Limb (tissue), 2 donors: Measurements from ENCODE around the gene RC3H2.
A peak's percentile ranks its signal among the peaks of the same experiment; 100 is the strongest.
"Not testable (repeated sequence)": the region's sequence is repeated elsewhere in the genome, so short reads cannot be mapped to it uniquely, and the experiment has no call there.

Experiments used
- DNase-seq, 2 donors: peaks; one replicate each; pipeline ENCODE4 v3.0.0-alpha.2; 2016; ENCODE audit errors: extremely low spot score in 2 of 2

Gene RC3H2

GRCh38 chr9:122846371-122846940 is 58.7 kb downstream of the RC3H2 start:
- no peak for DNase-seq

DNA sequence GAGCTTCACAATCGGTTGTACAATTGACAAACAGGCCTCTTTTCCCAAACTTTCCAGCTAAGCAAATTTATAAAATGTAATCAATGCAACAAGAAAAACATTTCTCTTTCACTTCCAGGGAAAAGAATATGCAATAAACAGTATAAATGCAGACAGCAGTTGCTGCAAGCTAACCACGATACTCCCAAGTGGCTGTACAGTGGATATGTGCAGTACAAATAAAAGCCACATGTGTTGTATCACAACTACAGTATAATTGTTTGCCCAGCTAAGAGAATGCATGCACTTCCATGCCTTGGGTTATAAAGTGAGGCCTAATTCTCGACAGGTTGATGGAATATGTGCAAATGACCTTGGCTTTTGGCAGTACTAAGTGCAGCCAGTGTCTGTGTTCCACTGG is 60.0 kb downstream of the RC3H2 start:
- no peak for DNase-seq

DNA sequence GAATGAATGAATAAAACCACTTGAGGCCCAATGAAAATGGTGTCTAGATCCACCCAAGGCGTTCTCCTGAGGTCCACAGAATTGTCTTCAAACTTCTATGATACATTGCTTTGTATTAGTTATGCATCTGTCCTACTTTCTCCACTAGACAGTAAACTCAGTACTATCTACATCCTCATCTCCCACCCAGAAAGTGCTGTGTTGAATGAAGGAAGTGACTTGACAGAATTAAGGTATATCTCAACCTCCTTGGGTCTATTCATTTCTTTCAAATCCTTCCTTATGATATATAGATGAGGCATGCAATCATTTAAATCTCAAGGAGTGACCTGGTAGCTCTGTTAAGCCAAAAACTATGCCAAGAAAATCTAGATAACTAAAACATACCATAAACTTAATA is 61.0 kb downstream of the RC3H2 start:
- no peak for DNase-seq

DNA sequence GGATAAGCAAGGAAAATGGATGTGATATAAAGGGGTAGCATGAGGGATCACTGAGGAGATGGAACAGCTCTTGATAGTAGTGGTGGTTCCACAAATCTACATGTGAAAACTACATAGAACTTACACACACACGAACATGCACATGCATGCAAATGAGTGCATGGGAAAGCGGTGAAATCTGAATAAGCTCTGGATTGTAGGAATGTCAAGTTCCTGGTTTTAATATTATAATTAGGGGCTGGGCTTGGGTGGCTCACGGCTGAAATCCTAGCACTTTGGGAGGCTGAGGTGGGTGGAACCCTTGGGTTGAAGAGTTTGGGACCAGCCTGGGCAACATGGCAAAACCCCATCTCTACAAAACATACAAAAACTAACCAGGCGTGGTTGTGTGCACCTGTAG is 63.7 kb downstream of the RC3H2 start:
- DNase-seq = no peak

- DNase-seq = not testable (repeated sequence)
These were observed 66.7 kb downstream of the RC3H2 start for GRCh38 chr9:122838441-122838840.

DNA sequence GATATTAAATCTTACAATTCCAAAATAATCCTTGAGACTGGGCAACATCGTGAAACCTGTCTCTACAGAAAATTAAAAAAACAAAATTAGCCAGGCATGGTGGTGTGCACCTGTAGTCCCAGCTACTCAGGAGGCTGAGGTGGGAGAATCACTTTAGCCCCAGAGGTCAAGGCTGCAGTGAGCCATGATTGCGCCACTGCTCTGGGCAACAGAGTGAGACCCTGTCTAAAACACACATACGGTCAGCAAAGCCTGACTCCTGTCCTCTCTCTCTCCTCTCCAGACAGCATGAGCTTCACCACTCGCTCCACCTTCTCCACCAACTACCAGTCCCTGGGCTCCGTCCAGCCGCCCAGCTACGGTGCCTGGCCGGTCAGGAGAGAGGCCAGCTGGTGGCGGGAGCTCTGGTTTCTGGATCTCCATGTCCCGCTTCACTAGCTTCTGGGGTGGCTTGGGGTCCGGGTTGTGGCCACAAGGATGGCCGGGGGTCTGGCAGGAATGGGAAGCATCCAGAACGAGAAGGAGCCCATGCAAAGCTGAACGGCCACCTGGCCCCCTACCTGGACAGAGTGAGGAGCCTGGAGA is 67.8 kb downstream of the RC3H2 start:
- no peak for DNase-seq

GRCh38 chr9:122835313-122835731 is 69.8 kb downstream of the RC3H2 start:
- no peak for DNase-seq

DNA sequence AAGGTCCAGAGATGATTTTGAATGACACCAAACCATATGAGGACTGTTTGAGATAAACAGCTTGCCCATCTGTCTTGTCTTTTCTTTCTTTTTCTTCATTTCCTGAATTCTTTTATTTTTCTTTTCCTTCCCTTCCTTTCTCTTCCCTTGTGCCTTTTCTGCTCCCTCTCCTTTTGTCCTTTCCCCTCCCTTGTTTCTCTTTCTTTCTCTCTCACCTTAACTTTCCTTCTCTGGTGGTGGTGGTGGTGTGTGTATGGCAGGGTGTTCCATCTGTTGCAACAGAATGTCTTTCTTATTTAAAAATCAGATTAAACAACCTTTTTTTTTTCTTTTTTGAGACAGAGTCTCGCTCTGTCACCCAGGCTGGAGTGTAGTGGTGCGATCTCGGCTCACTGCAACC is 73.0 kb downstream of the RC3H2 start:
- no peak for DNase-seq

- not testable (repeated sequence) for DNase-seq
These were observed 76.2 kb downstream of the RC3H2 start for GRCh38 chr9:122828965-122829284.

DNA sequence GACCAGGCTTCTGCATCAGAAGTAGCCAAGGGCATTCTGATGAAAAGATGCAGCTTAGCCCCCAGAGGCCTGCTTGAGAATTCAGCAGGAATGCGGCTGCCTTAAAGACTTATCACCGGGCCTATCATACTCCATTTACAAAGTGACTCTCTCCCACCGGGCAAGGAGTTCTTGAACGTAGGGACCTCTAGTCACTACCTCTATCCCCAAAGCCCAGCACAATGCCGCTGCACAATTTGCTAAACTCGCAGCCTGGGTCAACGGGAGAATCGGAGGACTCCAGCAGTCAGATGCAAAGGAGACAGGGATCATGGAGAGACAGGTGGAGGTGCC is 77.4 kb downstream of the RC3H2 start:
- DNase-seq = peak in 1 of 2 donors; percentile 6

GRCh38 chr9:122822938-122823337 is 82.2 kb downstream of the RC3H2 start:
- no peak for DNase-seq

- no peak for DNase-seq
These were observed 83.1 kb downstream of the RC3H2 start for GRCh38 chr9:122822056-122822455.

GRCh38 chr9:122821278-122821943 is 83.7 kb downstream of the RC3H2 start:
- DNase-seq = no peak

GRCh38 chr9:122820490-122820845 is 84.7 kb downstream of the RC3H2 start:
- no peak for DNase-seq

GRCh38 chr9:122819791-122820489 is 85.2 kb downstream of the RC3H2 start:
- DNase-seq = no peak

GRCh38 chr9:122819326-122819725 is 85.8 kb downstream of the RC3H2 start:
- no peak for DNase-seq

GRCh38 chr9:122816163-122816867 is 88.8 kb downstream of the RC3H2 start:
- DNase-seq = no peak

GRCh38 chr9:122815544-122815943 is 89.6 kb downstream of the RC3H2 start:
- no peak for DNase-seq

GRCh38 chr9:122814545-122814944 is 90.6 kb downstream of the RC3H2 start:
- no peak for DNase-seq

DNA sequence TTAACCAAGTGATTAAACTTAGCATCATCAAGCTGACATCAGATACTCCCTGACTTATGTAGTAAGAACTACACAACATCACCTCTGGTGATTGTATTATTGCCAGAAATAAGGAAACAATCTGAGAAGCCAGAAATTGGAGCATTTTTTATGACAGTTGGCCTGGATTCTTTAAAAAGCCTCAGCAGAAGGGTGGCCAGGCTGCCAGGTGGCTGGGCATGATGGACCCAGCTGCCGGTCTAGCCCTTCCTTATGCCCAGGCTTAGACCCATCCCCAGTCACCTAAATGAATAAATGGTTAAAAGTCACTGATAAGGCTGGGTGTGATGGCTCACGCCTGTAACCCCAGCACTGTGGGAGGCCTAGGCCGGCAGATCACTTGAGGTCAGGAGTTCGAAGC is 92.4 kb downstream of the RC3H2 start:
- no peak for DNase-seq

DNA sequence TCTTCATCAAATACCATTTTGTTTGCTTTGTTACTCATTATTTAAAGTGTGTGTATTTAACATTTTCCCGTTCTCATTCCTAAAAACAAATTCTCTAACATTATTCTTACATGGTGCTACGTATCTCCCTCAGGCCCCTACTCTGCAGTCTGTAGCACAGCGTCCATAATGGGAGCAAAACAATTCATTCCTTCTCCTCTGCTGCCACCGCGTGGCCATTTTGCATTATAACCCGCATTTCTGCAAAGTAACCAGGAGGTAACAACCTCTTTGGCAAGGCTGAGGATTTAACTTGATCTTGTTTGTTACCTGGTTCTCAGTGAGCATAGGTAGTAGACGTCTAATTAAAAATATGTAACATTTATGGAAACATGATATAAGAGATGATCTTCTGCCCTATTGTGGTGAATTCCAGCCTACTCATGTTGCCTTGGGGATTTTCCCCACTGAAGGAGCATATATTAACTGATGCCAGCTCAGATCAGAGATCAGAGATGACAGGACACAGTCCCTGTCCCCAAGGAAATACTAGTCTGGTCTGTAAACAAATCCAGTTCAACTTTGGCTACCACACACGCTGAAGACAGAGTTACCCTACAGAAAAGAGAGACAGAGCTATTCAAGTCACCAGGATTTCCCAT is 94.7 kb downstream of the RC3H2 start:
- DNase-seq = peak; percentile 79 to 84

- DNase-seq = not testable (repeated sequence)
These were observed 95.9 kb downstream of the RC3H2 start for GRCh38 chr9:122809261-122809660.
